B cell (primary cell): Measurements from ENCODE around the gene TTC34. TPM values are rescaled to one million over a fixed set of nuclear protein-coding genes. Genes with fewer than 3 reads are reported as not detected.

Source experiments
- ATAC-seq: fragments of 200-7000 bp; cut with Tn5 transposase; one replicate; pipeline ENCODE4 v1.10.0; 2021; ENCODE audit warnings: low read depth, mild to moderate bottlenecking, moderate number of reproducible peaks, moderate library complexity
- CTCF ChIA-PET: fragments of 350-600 bp; sonication (Branson Sonifier 250); formaldehyde crosslinking; loops from one replicate; lab custom pipeline; 2021; ENCODE audit warnings: antibody characterized with exemption, inconsistent platforms; lab: Charles Lee
- POLR2A ChIA-PET: fragments of 350-600 bp; sonication (Branson Sonifier 250); formaldehyde crosslinking; loops from one replicate; lab custom pipeline; 2021; ENCODE audit warnings: antibody characterized with exemption; lab: Charles Lee
- DNase-seq: peaks from one replicate; pipeline ENCODE4 v3.0.0; 2013
- H2AFZ ChIP-seq: 2 replicates; pipeline ENCODE4 v1.6.1; 2012; ENCODE audit warnings: mild to moderate bottlenecking, low read depth, low read length; ENCODE audit not compliant: insufficient read depth, poor library complexity, severe bottlenecking
- H3K27ac ChIP-seq, 2 donors: 1 replicate in 1 of 2; 2 replicates in 1 of 2; pipeline ENCODE4 v1.5.1; 2012 to 2013; ENCODE audit warnings: low read length in 2 of 2, mild to moderate bottlenecking in 2 of 2, moderate library complexity in 1 of 2
- H3K27me3 ChIP-seq, 4 experiments: fragments of 200-600 bp in 1 of 4; sonication (generic) in 1 of 4; replicated peaks in 1 of 4; 1 replicate in 2 of 4; 2 replicates in 2 of 4; pipeline versions ENCODE4 v1.6.1 to v1.7.0; 2013 to 2016; ENCODE audit warnings: low read length in 3 of 4, mild to moderate bottlenecking in 2 of 4, mixed read lengths in 1 of 4, moderate library complexity in 1 of 4; ENCODE audit not compliant: insufficient read depth in 4 of 4, control insufficient read depth in 3 of 4; ENCODE audit errors: control extremely low read depth in 1 of 4
- H3K36me3 ChIP-seq, 2 experiments: replicated peaks in 1 of 2; 1 replicate in 1 of 2; 2 replicates in 1 of 2; pipeline versions ENCODE4 v1.6.1 to v1.7.1; 2013; ENCODE audit warnings: low read length in 1 of 2; ENCODE audit not compliant: insufficient read depth in 2 of 2, control insufficient read depth in 1 of 2; ENCODE audit errors: control extremely low read depth in 1 of 2, extremely low read depth in 1 of 2
- H3K4me1 ChIP-seq, 2 donors: fragments of 200-600 bp in 1 of 2; sonication (generic) in 1 of 2; 1 replicate in 1 of 2; 2 replicates in 1 of 2; pipeline versions ENCODE4 v1.5.1 to v1.6.1; 2013 to 2017; ENCODE audit warnings: low read length in 2 of 2; ENCODE audit not compliant: control insufficient read depth in 2 of 2, insufficient read depth in 2 of 2
- H3K4me2 ChIP-seq: replicated peaks from 2 replicates; pipeline ENCODE3; 2012; ENCODE audit warnings: mild to moderate bottlenecking, low read depth, low read length; ENCODE audit not compliant: poor library complexity, severe bottlenecking
- H3K4me3 ChIP-seq, 5 experiments: fragments of 200-600 bp in 1 of 5; sonication (generic) in 1 of 5; 1 replicate in 3 of 5; 2 replicates in 2 of 5; pipeline versions ENCODE4 v1.5.1 to v1.7.0; 2011 to 2016; ENCODE audit warnings: low read length in 4 of 5, mild to moderate bottlenecking in 4 of 5, low read depth in 2 of 5, control low read depth in 1 of 5, moderate library complexity in 1 of 5; ENCODE audit not compliant: insufficient read depth in 1 of 5; ENCODE audit errors: control extremely low read depth in 1 of 5, extremely low read depth in 1 of 5
- H3K79me2 ChIP-seq: fragments of 200-600 bp; sonication (generic); one replicate; pipeline ENCODE4 v1.6.0; 2016; ENCODE audit warnings: low read length; ENCODE audit not compliant: control insufficient read depth, insufficient read depth
- H3K9ac ChIP-seq: fragments of 200-600 bp; sonication (generic); 2 replicates; pipeline ENCODE4 v1.6.1; 2017; ENCODE audit warnings: mild to moderate bottlenecking, low read length, moderate library complexity
- H3K9me3 ChIP-seq, 3 donors: one replicate each; pipeline versions ENCODE4 v1.6.1 to v1.7.1; 2013; ENCODE audit warnings: low read length in 2 of 3; ENCODE audit not compliant: control insufficient read depth in 2 of 3, insufficient read depth in 1 of 3; ENCODE audit errors: control extremely low read depth in 1 of 3
- H4K20me1 ChIP-seq: 2 replicates; pipeline ENCODE4 v1.6.0; 2012; ENCODE audit warnings: mild to moderate bottlenecking, low read length; ENCODE audit not compliant: insufficient read depth, control insufficient read depth, poor library complexity, severe bottlenecking
- H3K27ac Mint-ChIP-seq: one replicate; pipeline ENCODE4 v1.8.0; 2021; ENCODE audit warnings: mixed read lengths
- H3K27me3 Mint-ChIP-seq: one replicate; pipeline ENCODE4 v1.8.0; 2021; ENCODE audit warnings: mixed read lengths
- H3K4me1 Mint-ChIP-seq: one replicate; pipeline ENCODE4 v1.8.0; 2021; ENCODE audit warnings: mixed read lengths
- H3K4me3 Mint-ChIP-seq: one replicate; pipeline ENCODE4 v1.8.0; 2021; ENCODE audit warnings: mixed read lengths
- H3K9me3 Mint-ChIP-seq: one replicate; pipeline ENCODE4 v1.8.0; 2022; ENCODE audit warnings: mixed read lengths; ENCODE audit not compliant: insufficient read depth
- EZH2 ChIP-seq: IDR thresholded peaks from 2 replicates; pipeline ENCODE4 v1.6.1; 2012; ENCODE audit warnings: borderline replicate concordance, low read depth, mild to moderate bottlenecking, moderate library complexity, low read length; ENCODE audit not compliant: insufficient read depth, poor library complexity, severe bottlenecking
- WGBS: methylation state at CpG from one replicate; pipeline ENCODE4 v1.1.5; 2013; ENCODE audit warnings: missing lambda C conversion rate; ENCODE audit not compliant: insufficient coverage; 5-methylcytosine and 5-hydroxymethylcytosine counted together
- intact Hi-C: fragments of 100-400 bp; cut with micrococcal nuclease; formaldehyde crosslinking; loops from one replicate; pipeline ENCODE4 v1.10.0; 2022
- polyA plus RNA-seq: library from polyadenylated mRNA; depleted of rRNA; stranded (reverse); fragments of >200 nt; gene quantifications from 2 replicates; pipeline ENCODE4 v1.2.3, GENCODE V29; 2012
- total RNA-seq, 2 donors: library from RNA; stranded (reverse); fragments of 120-200 nt in 1 of 2; gene quantifications; 1 replicate in 1 of 2; 2 replicates in 1 of 2; pipeline versions ENCODE4 v1.2.3 to v1.2.4, GENCODE V29; 2013 to 2022
- TF ChIP-seq, protein P1 (sequence below): fragments of 200-600 bp; IDR thresholded peaks from one replicate; pipeline ENCODE4 v1.8.0; 2022; ENCODE audit warnings: antibody characterized with exemption, mild to moderate bottlenecking

Gene TTC34
- total and polyA plus RNA-seq, 2 donors (not counting 1 experiment from before 2014, with no cell fraction given): 2.1 to 8.1 TPM

DNA sequence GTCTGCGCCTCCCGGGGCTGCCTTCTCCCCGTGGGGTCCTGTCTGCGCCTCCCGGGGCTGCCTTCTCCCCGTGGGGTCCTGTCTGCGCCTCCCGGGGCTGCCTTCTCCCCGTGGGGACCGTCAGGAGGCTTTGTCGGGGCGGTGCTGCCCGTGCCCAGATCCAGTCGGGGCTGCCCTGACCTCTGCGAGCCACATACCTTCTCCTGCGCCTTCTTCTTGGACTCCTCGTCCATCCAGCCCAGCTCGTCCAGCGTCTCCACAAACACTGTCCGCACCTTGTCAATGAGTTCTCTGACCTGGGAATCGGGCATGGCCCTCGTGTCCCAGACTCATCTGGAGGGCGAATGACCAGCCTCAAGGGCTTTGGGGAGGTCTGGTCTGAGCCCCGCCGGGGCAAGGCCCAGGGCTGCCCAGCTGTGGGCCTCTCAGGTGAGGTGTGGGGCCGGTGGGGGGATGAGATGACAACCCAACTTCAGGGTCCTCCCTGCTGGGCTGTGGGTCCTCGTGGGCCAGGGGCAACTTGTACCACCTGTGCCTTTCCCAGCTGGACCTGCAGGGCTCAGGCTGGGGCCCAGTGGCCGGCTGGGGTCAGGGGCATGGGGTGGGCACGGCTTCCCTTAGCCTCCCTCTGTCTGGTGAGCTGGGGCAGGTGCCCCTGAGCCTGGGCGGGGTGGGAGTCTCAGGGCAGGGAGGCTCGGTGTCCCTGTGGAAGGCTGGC, 205.5 kb downstream of the TTC34 start:
- H3K9ac ChIP-seq: no peak overlapping the region
- no peaks in the 10 kb centered on the region for H4K20me1 ChIP-seq
- CTCF ChIA-PET: no interaction called here
- no peak overlapping the region for H3K4me2 ChIP-seq
- no peak overlapping the region for H3K27ac ChIP-seq
- H3K27me3 ChIP-seq: peaks cover 0 to 19% (median under 1%) of the 10 kb centered on the region in 4 experiments
- no peak overlapping the region for H2AFZ ChIP-seq
- no peaks in the 10 kb centered on the region for H3K4me1 Mint-ChIP-seq
- ATAC-seq (no peak), DNase-seq (no peak)
- no peak overlapping the region for H3K27ac Mint-ChIP-seq
- intact Hi-C loops: no loop called here
- H3K27me3 Mint-ChIP-seq: peaks cover 9% of the 10 kb centered on the region
- H3K36me3 ChIP-seq: no peaks in the 10 kb centered on the region
- WGBS: 86% methylated on average over 31 of the region's 31 CpGs
- TF ChIP-seq, protein P1, sequence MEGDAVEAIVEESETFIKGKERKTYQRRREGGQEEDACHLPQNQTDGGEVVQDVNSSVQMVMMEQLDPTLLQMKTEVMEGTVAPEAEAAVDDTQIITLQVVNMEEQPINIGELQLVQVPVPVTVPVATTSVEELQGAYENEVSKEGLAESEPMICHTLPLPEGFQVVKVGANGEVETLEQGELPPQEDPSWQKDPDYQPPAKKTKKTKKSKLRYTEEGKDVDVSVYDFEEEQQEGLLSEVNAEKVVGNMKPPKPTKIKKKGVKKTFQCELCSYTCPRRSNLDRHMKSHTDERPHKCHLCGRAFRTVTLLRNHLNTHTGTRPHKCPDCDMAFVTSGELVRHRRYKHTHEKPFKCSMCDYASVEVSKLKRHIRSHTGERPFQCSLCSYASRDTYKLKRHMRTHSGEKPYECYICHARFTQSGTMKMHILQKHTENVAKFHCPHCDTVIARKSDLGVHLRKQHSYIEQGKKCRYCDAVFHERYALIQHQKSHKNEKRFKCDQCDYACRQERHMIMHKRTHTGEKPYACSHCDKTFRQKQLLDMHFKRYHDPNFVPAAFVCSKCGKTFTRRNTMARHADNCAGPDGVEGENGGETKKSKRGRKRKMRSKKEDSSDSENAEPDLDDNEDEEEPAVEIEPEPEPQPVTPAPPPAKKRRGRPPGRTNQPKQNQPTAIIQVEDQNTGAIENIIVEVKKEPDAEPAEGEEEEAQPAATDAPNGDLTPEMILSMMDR: no peak
- TF ChIP-seq EZH2: no peak
- H3K4me3 Mint-ChIP-seq: no peak overlapping the region
- H3K79me2 ChIP-seq: no peaks in the 10 kb centered on the region
- POLR2A ChIA-PET: no interaction called here
- H3K4me1 ChIP-seq: peaks cover 0 to 4% of the 10 kb centered on the region in 2 donors
- H3K9me3 ChIP-seq: peaks cover 2 to 8% (median 5%) of the 10 kb centered on the region in 3 donors
- peaks cover 2% of the 10 kb centered on the region for H3K9me3 Mint-ChIP-seq
- no peak overlapping the region for H3K4me3 ChIP-seq

DNA sequence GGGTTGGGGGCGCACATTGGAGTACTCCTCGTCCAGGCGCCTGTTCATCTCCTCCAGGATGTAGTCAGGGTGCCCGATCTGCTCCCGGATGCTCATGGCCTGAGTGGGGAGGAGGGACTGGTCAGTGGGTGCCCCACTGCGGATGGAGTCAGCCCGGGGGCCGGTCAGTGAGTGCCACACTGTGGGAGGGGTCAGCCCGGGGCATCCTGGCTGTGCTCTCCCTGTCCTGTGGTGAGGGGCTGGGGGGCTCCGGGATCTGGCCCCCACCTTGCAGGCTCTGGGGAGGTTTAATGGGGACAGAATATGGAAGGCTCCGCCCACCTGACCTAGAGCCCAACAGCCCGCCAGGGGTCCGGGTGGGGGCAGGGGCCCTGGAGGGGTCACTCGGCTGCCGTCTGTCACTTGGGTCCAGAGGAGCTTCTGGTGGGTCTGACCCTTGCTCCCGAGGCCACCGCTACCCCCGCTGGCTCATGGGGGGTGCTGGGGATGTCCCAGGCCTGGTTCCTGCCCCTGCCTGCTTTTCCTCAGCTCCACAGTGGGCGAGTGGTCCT, 206.2 kb downstream of the TTC34 start:
- no peaks in the 10 kb centered on the region for H3K36me3 ChIP-seq
- POLR2A ChIA-PET: no interaction called here
- ATAC-seq: no peak
- WGBS: 89% methylated on average over 18 of the region's 19 CpGs
- intact Hi-C loops: no loop called here
- Mint-ChIP-seq H3K27ac (no peak overlapping the region), H3K9me3 (peaks cover 2% of the 10 kb centered on the region), H3K4me1 (no peaks in the 10 kb centered on the region), H3K27me3 (peaks cover 9% of the 10 kb centered on the region), H3K4me3 (no peak overlapping the region)
- H4K20me1 ChIP-seq: no peaks in the 10 kb centered on the region
- DNase-seq: no peak
- no peaks in the 10 kb centered on the region for H3K79me2 ChIP-seq
- no peak overlapping the region for H3K4me2 ChIP-seq
- CTCF ChIA-PET: no interaction called here
- no peak overlapping the region for H3K27ac ChIP-seq
- peaks cover 0 to 19% (median 0%) of the 10 kb centered on the region in 4 experiments for H3K27me3 ChIP-seq
- H3K9me3 ChIP-seq: peaks cover 2 to 8% (median 5%) of the 10 kb centered on the region in 3 donors
- H2AFZ ChIP-seq: no peak overlapping the region
- no peak overlapping the region for H3K4me3 ChIP-seq
- H3K4me1 ChIP-seq: peaks cover 0 to 4% of the 10 kb centered on the region in 2 donors
- TF ChIP-seq EZH2: no peak
- TF ChIP-seq, protein P1: no peak
- no peak overlapping the region for H3K9ac ChIP-seq
